ENCODE results near the gene GATAD2A.
"Not testable (repeated sequence)": the region's sequence is repeated elsewhere in the genome, so short reads cannot be mapped to it uniquely, and the experiment has no call there.

GATAD2A gene, protein sequence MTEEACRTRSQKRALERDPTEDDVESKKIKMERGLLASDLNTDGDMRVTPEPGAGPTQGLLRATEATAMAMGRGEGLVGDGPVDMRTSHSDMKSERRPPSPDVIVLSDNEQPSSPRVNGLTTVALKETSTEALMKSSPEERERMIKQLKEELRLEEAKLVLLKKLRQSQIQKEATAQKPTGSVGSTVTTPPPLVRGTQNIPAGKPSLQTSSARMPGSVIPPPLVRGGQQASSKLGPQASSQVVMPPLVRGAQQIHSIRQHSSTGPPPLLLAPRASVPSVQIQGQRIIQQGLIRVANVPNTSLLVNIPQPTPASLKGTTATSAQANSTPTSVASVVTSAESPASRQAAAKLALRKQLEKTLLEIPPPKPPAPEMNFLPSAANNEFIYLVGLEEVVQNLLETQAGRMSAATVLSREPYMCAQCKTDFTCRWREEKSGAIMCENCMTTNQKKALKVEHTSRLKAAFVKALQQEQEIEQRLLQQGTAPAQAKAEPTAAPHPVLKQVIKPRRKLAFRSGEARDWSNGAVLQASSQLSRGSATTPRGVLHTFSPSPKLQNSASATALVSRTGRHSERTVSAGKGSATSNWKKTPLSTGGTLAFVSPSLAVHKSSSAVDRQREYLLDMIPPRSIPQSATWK

DNA sequence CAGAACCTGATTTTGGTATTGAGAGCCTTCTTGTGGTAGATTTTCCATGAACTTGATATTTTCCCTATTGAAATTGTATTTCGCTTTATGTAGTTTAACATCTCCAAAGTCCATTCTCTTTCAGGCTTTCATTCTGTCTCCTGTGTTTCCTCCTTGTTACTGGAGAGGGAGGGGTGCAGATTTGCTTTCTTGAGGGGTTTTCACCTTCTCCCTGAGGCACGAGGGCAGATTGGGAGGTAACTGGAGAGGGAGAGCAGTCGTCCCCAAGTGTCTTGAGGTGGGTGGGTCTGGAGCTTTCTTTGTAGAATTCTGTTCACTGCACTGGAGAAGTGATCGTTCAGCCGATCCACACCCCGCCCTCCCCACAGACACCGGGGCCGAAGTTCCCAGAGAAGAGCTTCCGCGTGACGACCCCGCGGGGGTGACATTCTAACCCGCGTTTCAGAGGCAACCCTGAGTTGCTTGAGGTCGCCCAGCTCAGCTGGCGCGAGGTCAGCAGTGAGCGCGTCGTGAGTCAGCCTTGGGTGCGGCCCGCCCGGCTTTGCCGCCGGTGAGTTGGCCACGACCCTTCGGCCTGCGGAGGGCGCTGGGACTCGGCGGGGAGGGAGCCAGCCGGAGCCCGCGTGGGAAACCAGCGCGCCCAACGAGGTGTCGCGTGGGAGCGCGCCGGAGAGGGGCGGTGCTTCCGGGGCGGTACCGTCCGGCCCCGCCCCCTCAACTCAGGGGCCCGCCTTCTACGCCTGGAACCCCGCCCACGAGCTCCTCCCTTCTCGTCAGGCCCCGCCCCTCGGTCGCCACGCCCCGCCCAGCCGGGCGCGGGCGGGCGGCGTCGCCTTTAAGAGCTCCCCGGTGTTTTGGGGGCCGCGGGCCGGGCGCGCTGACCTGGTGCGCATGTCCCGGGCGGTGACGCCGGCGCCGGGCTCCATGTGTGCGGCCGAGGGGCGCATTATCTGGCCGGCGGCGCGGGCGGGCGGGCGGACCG is at the start of gene GATAD2A:
GATAD2A (plus strand) TSS at position 797 of the 982 bp plus-strand sequence. CDS start 59,671 bp downstream, outside the sequence.
- peak; percentile 89 to 90 for DNase-seq (ENCODE audit: low read depth in 1 of 2, low spot score in 1 of 2)

DNA sequence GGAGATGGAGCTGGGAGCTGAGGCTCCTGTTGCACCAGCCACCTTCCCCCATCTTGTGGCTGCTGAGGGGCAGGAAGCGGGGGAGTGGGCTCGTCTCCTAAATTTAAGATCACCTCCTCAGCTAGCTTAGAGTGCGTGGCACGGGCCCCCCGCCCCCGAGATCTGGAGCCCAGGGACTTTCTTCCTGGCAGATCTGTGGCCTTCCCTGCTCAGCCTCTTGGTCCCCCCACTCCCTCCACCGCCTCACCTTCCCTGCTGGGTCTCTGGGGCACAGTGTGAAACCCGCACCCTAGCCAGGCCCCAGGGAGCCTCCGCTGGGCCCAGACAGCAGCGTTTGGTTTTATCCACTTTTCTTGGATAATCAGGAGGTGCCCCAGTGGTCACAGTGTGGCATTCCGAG is 49.0 kb upstream of the GATAD2A start:
- DNase-seq (ENCODE audit: low read depth in 1 of 2, low spot score in 1 of 2): no peak

DNA sequence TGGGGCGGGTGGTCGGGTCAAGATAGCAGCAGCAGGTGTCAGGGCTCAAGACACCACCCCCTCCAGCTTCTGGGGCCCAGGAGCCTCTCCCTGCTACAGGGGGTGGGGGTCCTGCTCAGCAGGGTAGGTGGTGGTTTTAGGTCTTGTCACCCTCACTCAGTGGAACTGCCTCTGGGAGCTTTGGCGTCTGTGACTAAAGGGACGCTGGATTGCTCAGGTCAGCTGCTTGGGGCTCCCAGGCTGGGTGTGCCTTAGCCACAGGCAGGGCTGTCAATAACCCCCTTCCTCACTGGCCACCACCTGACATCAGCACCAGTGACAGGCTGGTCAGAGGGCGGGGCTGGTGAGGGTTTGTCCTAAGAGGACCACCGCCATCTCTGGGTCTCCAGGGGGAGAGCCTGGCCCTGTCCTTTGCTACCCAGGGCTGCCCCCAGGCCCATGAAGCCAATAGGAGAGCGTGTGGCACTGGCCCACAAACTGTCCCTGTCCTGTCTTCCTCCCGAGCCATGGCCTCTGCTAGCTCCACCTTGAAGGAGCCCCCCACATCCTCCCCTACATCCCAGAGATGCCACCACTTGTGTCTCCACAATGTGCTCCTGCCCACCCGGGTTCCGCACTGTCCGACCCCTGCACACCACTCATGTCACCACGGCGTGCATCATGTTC is 48.4 kb upstream of the GATAD2A start:
- no peak for DNase-seq (ENCODE audit: low read depth in 1 of 2, low spot score in 1 of 2)

DNA sequence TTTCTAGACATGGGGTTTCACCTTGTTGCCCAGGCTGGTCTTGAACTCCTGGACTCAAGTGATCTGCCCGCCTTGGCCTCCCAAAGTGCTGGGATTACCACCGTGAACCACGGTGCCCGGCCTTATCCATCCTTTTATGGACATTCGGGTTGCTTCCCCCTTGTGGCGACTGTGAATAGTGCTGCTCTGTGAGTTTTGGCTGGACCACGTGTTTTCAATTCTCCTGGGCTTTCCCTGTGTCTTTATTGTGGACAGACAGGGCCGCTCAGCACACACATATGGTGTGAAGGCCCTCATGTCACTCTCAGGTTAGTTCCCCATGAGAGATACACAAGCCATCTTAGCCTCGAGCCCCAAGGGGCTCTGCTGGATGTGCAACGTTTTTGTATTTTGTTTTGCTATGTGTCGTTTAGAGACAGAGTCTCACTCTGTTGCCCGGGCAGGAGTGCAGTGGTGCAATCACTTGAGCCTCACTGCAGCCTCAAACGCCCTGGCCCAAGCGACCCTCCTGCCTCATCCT is 44.3 kb upstream of the GATAD2A start:
- peak; percentile 29 to 50 for DNase-seq (ENCODE audit: low read depth in 1 of 2, low spot score in 1 of 2)

DNA sequence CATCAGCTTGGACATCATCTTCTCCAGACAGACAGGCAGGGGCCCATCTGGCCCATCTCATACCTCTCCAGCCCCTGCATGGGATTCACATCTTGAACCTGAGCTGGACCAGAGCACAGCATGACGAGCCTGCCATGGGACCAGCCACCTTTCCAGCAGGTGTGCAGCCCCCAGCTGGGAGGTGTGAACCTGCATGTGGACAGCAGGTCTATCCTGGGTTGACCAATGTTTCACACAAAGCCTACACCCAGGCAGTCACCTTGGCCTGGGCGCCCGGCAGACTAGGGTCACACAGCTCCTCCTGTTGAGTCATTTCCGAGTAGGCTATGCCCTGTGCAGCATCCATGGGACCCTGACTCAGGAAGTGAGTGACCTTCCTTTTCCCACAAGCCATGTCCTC is 43.4 kb upstream of the GATAD2A start:
- DNase-seq (ENCODE audit: low read depth in 1 of 2, low spot score in 1 of 2): no peak

DNA sequence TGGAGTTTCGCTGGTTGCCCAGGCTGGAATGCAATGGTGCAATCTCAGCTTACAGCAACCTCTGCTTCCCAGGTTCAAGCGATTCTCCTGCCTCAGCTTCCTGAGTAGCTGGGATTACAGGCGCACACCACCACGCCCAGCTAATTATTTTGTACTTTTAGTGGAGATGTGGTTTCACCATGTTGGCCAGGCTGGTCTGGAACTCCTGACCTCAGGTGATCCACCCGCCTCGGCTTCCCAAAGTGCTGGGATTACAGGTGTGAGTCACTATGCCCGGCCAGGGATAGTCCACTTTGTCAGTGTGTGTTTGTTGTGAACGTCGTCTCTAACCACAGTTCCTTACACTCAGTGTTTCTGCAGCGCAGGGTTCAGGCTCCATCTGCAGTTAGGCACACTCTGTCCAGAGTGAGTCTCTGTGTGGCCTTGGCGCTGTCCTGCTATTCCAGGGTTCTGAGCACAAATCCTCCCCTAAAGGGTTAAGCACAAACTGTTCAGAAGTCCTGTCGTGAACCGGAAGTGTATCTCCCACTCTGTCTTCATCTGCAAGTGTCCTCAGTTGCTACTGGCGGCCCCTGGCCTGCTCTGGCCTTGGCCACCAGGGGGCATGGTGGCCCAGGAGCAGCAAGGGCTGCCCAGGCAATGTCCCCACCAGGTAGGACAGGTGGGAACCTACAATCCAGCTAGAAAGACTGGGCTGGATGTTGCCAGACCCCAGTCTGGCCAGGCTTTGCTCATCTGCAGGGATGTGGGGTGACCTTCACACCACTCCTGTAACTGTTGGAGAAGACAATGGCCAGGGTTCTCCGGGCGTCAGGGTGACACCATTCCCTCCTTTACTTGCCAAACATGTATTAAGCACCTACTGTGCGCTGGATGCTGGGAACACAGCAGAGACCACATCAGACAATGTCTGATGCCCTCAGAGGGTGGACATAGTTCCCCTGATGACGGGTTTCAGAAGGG is 38.8 kb upstream of the GATAD2A start:
- DNase-seq (ENCODE audit: low read depth in 1 of 2, low spot score in 1 of 2): peak; percentile 38 to 58

DNA sequence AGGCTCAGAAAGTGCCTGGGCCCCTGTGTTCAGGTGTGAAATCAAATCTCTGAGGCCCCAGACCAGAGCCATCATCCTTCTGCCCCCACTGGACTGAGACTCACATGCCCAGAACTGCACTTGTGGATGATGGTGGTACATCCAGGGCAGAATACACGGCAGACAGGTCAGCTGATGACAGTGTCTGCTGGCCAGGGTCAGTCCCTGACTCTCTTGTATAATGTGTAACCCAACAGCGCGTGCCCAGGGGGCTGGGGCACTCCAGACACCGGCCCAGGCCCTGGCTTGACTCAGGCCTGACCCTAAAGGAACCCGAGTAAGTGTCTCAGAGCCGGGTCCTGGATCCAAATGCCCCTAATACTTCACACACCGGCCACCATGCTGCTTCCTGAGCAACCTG is 37.4 kb upstream of the GATAD2A start:
- DNase-seq (ENCODE audit: low read depth in 1 of 2, low spot score in 1 of 2): no peak

DNA sequence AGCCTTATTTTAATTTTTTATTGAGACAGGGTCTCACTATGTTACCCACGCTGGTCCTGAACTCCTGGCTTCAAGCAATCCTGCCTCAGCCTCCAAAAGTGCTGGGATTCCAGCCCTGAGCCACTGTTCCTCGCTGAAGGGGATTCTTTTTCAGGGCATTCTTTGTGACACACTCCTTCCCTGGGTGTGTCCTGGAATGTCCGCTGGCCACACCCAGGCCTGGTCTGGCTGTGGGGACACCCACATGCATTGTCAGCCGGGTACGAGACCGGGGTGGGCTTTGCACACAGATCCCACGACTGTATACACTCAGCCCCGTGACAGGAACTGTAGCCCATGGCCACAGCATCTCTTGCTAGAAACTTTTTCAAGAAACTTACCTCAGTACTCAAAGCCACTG is 34.4 kb upstream of the GATAD2A start:
- no peak for DNase-seq (ENCODE audit: low read depth in 1 of 2, low spot score in 1 of 2)

DNA sequence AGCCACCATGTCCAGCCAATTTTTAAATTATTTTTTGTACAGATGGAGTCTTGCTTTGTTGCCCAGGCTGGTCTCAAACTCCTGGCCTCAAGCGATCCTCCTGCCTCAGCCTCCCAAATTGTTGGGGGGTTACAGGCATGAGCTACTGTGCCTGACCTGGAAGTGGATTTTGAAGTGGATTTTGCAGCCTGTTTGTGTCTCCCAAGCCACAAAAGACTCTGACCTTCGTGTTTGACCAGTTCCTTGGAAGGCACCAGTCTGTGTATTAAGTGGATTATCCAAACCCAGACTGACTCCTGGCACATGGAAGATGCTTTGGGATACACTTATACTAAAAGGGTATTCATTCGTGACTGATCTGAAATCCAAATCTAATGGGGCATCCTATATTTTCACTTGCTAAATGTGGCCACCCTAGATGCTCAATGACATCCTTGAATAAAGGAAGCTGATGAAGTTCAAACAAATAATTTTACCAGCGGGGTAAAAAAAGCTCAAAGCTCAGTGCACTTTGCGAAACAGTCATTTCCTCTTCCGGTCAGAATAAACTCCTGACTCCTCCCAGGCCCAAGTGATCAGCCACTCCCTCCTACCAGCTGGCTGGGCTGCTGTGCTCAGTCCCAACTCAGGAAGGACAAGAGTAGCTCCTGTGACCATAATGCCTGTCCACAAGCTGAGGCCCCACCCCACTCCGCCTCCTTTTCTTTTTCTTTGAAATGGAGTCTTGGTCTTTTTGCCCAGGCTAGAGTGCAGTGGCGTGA is 32.6 kb upstream of the GATAD2A start:
- no peak for DNase-seq (ENCODE audit: low read depth in 1 of 2, low spot score in 1 of 2)

DNA sequence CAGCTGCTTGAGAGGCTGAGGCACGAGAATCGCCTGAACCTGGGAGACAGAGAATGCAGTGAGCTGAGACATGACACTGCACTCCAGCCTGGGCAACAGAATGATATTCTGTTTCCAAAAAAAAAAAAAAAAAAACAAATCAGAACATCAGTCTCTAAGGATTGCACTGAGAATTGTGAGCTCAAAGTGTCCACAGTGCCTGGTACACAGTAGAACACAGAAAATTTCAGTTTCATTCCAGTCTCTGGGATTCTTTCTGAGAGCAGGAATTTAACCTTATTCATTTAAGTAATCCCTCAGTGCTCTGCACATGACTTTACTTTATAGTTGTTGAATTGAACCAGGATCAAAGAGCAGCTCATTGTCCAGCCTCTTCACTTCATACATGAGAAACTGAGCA is 25.9 kb upstream of the GATAD2A start:
- no peak for DNase-seq (ENCODE audit: low read depth in 1 of 2, low spot score in 1 of 2)

DNA sequence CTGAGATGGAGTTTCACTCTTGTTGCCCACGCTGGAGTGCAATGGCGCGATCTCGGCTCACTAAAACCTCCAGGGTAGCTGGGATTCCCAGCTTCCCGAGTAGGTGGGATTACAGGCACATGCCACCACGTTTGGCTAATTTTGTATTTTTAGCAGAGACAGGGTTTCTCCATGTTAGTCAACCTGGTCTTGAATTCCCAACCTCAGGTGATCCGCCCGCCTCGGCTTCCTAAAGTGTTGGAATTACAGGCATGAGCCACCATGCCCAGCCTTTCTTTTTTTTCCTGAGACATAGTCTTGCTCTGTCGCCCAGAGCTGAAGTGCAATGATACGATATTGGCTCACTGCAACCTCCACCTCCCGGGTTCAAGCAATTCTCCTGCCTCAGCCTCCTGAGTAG is 25.2 kb upstream of the GATAD2A start:
- not testable (repeated sequence) for DNase-seq (ENCODE audit: low read depth in 1 of 2, low spot score in 1 of 2)

DNA sequence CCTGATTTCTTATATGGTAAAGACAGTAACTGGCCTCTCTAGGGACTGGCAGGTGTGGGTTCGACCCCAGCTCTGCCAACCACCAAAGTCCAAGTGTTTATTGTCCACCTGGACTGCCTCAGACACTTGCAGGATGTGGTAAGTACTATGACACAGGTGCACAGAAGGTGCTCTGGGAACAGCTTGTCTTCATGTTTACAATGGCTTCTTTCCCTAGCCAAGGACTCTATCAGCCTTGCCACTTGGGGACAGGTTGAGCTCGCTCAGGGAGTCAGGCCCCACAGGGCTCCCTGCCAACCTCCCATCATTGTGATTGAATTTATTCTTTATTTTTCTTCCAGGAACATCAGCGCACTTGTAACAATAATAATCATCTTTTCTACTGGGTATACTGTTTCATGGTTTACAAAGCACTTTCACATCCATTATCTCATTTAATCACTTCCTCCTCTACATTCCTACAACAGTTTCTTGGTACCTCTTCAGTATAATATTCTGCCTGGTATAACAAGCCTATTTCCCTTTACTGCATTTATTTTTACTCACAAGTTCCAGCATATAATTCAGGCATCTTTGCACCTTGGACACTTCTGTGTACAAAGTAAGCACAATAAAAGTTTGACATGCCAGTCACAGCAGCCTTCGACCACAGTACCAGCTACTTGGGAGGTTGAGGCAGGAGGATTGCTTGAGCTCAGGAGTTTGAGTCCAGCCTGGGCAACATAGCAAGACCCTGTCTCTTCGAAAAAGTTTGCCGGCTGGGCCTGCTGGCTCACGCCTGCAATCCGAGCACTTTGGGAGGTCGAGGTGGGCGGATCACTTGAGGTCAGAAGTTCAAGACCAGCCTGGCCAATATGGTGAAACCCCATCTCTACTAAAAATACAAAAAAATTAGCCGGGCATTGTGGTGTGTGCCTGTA is 24.2 kb upstream of the GATAD2A start:
- no peak for DNase-seq (ENCODE audit: low read depth in 1 of 2, low spot score in 1 of 2)

DNA sequence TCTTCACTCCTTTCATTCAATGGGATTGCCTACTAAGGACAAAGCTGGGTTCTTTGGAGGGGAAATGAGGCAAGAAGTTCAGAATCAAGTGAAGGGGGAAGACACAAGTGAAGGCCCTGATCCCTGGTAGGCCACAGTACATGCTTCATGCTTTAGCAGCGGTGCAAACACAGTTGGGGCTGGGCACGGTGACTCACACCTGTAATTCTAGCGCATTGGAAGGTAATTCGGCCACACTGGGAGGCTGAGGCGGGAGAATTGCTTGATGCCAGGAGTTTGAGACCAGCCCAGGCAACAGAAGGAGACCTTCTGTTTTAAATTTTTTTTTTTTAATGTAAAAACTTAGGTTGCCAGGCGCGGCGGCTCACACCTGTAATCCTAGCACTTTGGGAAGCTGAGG is 23.4 kb upstream of the GATAD2A start:
- no peak for DNase-seq (ENCODE audit: low read depth in 1 of 2, low spot score in 1 of 2)

DNA sequence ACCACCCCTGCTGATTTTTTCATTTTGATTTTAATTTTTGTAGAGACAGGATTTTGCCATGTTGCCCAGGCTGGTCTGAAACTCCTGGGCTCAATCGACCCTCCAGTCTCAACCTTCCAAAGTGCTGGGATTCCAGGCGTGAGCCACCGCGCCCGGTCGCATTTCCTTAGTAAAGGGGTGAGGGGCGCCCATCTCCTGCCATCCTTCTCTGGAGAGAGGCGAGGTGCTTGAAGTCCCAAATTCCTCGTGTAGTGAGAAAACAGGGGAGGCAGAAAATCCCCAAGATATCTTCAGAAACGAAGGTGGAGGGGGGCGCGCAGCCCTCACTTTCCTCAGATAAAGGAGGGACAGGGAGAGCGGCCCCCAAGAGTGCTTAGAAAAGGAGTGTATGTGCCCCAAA is 21.0 kb upstream of the GATAD2A start:
- no peak for DNase-seq (ENCODE audit: low read depth in 1 of 2, low spot score in 1 of 2)

DNA sequence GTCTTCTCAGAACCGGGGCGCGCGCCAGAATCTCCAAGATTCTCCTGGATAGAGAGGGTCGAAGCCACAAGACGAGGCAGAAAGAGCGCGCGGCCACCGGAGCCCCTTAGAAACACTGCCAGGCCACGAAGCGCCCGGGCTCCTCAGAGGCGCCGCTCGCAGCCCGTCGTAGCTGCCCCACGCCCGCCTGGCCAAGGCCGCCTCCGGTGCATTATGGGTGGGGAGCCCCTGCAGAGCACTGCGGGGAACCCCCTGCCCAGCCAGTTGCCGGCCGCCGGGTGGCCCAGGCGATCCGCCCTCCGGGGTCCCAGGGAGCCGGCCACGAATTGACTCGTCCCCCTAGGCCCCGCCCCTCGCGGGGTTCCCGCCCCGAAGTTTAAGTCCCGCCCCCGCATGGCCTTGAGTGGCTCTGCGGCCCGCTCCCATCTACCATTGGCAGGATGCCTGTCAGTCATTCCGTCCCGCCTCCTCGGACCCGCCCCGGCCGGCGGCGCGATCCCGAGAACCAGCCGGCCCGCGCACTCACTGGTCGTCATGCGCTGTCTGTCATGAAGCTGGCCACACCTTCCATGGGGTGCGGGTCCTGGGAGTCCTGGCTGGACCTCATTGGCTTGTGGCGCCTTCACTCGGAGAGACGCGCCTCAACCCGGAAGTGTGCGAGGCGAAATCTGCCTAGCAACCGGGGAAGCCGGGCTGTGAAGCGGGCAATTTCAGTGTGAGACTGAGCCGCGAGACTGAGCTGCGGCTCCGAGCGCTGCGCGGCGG is 20.2 kb upstream of the GATAD2A start:
- peak; percentile 99 for DNase-seq (ENCODE audit: low read depth in 1 of 2, low spot score in 1 of 2)

DNA sequence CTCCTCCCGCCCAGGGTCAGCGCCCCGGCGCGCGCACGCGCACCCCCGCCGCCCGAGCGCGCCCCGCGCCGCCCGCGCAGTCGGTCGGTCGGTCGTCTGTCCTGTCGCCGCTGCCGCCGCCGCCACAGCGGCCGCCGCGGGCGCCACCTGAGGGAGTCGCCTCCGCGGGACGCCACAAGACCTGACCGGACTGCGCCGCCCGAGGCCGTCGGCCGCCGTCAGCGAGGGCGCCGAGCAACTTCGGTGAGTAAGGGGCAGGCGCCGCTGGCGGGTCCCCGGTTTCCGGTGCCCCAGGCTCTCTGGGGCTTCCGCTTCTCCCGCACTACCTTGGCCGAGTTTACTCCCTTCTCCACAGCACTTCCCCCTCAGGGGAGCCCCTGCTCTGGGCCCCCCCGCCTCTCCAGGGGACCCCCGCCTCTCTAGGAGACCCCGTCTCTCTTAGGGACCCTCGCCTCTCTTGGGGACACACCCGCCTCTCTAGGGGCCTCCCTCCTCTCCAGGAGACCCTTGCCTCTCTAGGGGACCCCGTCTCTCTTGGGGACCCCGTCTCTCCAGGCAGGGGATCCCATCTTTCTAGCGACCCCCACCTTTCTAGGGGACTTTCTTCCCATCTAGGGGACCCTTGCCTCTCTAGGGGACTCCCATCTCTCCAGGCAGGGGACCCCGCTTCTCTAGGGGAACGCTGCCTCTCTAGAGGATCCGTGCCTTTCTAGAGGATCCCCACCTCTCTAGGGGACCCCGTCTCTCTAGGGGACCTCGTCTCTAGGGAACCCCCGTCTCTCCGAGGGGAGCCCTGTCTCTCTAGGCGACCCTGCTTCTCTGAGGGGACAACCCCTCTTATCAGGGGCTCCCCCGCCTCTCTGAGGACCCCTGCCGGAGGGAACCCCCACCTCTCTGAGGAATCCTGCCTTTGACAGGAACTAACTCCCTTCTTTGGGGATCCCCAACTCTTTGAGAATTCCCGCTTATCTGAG is 19.3 kb upstream of the GATAD2A start:
- peak; percentile 32 to 41 for DNase-seq (ENCODE audit: low read depth in 1 of 2, low spot score in 1 of 2)

All from stimulated activated CD4-positive, alpha-beta T cell treated with anti-CD3 and anti-CD28 coated beads, Interleukin-15, amount 100 ng/mL, for 1 hour (primary cell).